ENCODE measurements around the gene KLK8. TPM values are rescaled to one million over a fixed set of nuclear protein-coding genes. Genes with fewer than 3 reads are reported as not detected.

The KLK8 gene
- total RNA-seq, 4 donors from 2014 or later: 32.8 to 235 (median 191) TPM

GRCh38 chr19:51030631-51031030 lies 29.2 kb upstream of the KLK8 start:
- H3K4me1 ChIP-seq: peaks cover 7 to 41% (median 11%) of the 10 kb centered on the region in 3 donors
- intact Hi-C loops (cut with DNase I): no loop called here
- H3K36me3 ChIP-seq: no peaks in the 10 kb centered on the region
- no peak overlapping the region for H3K27ac ChIP-seq
- peaks cover 0 to 41% (median 0%) of the 10 kb centered on the region in 4 donors for H3K27me3 ChIP-seq
- 64 to 78% methylated on average over 10 to 13 of the region's 13 CpGs for WGBS, 2 donors
- no peak for DNase-seq
- TF ChIP-seq POLR2A (IDR thresholded peaks at IDR 0.05) (no peak), CTCF (IDR thresholded peaks at IDR 0.05) (no peak)
- no peak overlapping the region for H3K4me3 ChIP-seq
- no peaks in the 10 kb centered on the region for H3K9me3 ChIP-seq

- no peak for TF ChIP-seq POLR2A (IDR thresholded peaks at IDR 0.05)
- no peak for TF ChIP-seq CTCF (IDR thresholded peaks at IDR 0.05)
- Histone ChIP-seq H3K27me3 (peaks cover 0 to 48% (median 0%) of the 10 kb centered on the region in 4 donors), H3K4me3 (no peak overlapping the region), H3K4me1 (peaks cover 7 to 41% (median 11%) of the 10 kb centered on the region in 3 donors), H3K27ac (peak overlapping the region in 1 of 4 donors; percentile 95), H3K36me3 (no peaks in the 10 kb centered on the region), H3K9me3 (no peaks in the 10 kb centered on the region)
- no peak for DNase-seq
- intact Hi-C loops (cut with DNase I): no loop called here
- WGBS, 2 donors: 58 to 75% methylated on average over 2 of the region's 2 CpGs
These were observed 28.3 kb upstream of the KLK8 start for GRCh38 chr19:51029718-51030117.

- Histone ChIP-seq H3K4me3 (peak overlapping the region in 2 of 4 donors; percentile 61 to 64), H3K36me3 (peaks cover 0 to 17% (median 0%) of the 10 kb centered on the region in 3 donors), H3K4me1 (peaks cover 7 to 48% (median 11%) of the 10 kb centered on the region in 3 donors), H3K9me3 (no peaks in the 10 kb centered on the region), H3K27ac (peak overlapping the region in 3 of 4 donors; percentile 91 to 95 (median 92)), H3K27me3 (peaks cover 0 to 59% (median 0%) of the 10 kb centered on the region in 4 donors)
- no peak for TF ChIP-seq POLR2A (IDR thresholded peaks at IDR 0.05)
- WGBS, 2 donors: 60 to 61% methylated on average over 5 of the region's 5 CpGs
- no peak for DNase-seq
- intact Hi-C loops (cut with DNase I): no loop called here
These were observed 26.5 kb upstream of the KLK8 start for GRCh38 chr19:51027873-51028272.

GRCh38 chr19:51027126-51027806 lies 25.9 kb upstream of the KLK8 start:
- intact Hi-C loops (cut with DNase I): no loop called here

GRCh38 chr19:51026554-51026831 lies 25.1 kb upstream of the KLK8 start, which contains the start of gene KLK11:
TSS of gene KLK11 (minus strand) at chr19:51026616. CDS start at chr19:51025631, 985 bp downstream.
- intact Hi-C loops (cut with DNase I): no loop called here
- peaks cover 7 to 57% (median 11%) of the 10 kb centered on the region in 3 donors for H3K4me1 ChIP-seq
- peaks cover 0 to 65% (median 0%) of the 10 kb centered on the region in 4 donors for H3K27me3 ChIP-seq
- TF ChIP-seq POLR2A (IDR thresholded peaks at IDR 0.05): peak in 2 of 4 donors; percentile 30 to 60
- no peak for TF ChIP-seq CTCF (IDR thresholded peaks at IDR 0.05)
- H3K27ac ChIP-seq: peak within 1 kb of the TSS; percentile 89 to 95 (median 92)
- peaks cover 0 to 24% (median 0%) of the 10 kb centered on the region in 3 donors for H3K36me3 ChIP-seq
- peak within 1 kb of the TSS; percentile 42 to 64 (median 62) for H3K4me3 ChIP-seq
- DNase-seq: no peak
- no peaks in the 10 kb centered on the region for H3K9me3 ChIP-seq
- 35 to 75% methylated on average over 9 to 11 of the region's 11 CpGs for WGBS, 2 donors

More at GRCh38 chr19:51027126-51027806, 25.9 kb upstream of the KLK8 start:
- H3K27me3 ChIP-seq: peaks cover 0 to 65% (median 0%) of the 10 kb centered on the region in 4 donors
- peaks cover 0 to 23% (median 0%) of the 10 kb centered on the region in 3 donors for H3K36me3 ChIP-seq
- TF ChIP-seq POLR2A (IDR thresholded peaks at IDR 0.05): peak in 1 of 4 donors; percentile 44
- no peak for TF ChIP-seq CTCF (IDR thresholded peaks at IDR 0.05)
- WGBS, 2 donors: 28 to 33% methylated on average over 11 of the region's 14 CpGs
- peak overlapping the region; percentile 89 to 95 (median 92) for H3K27ac ChIP-seq
- H3K4me1 ChIP-seq: peaks cover 7 to 49% (median 11%) of the 10 kb centered on the region in 3 donors
- H3K9me3 ChIP-seq: no peaks in the 10 kb centered on the region
- DNase-seq: no peak
- H3K4me3 ChIP-seq: peak overlapping the region; percentile 42 to 64 (median 62)

Data from esophagus squamous epithelium (tissue), 5 donors.